Activated naive CD4-positive, alpha-beta T cell (primary cell): ENCODE data around the gene DOK7.

ENCODE experiments used
- DNase-seq, 4 experiments: peaks; one replicate each; lab custom pipeline; 2025; lab: John Stamatoyannopoulos, UW

Gene DOK7

GRCh38 chr4:3487861-3488260, 24.8 kb downstream of the DOK7 start:
- no peak for DNase-seq

GRCh38 chr4:3488820-3489219, 25.7 kb downstream of the DOK7 start:
- no peak for DNase-seq

GRCh38 chr4:3489451-3489962, 26.4 kb downstream of the DOK7 start:
- DNase-seq, result no peak

- no peak for DNase-seq
Measured at GRCh38 chr4:3491681-3492405, 28.7 kb downstream of the DOK7 start.

GRCh38 chr4:3492741-3493719, 29.9 kb downstream of the DOK7 start:
- DNase-seq, result no peak

- no peak for DNase-seq
Measured at GRCh38 chr4:3493720-3494461, 30.8 kb downstream of the DOK7 start.

GRCh38 chr4:3494462-3494871, 31.4 kb downstream of the DOK7 start:
- DNase-seq, result no peak

GRCh38 chr4:3495204-3495975, 32.3 kb downstream of the DOK7 start:
- no peak for DNase-seq

GRCh38 chr4:3496021-3496420, 32.9 kb downstream of the DOK7 start:
- no peak for DNase-seq

GRCh38 chr4:3497095-3497494, 34.0 kb downstream of the DOK7 start:
- no peak for DNase-seq

GRCh38 chr4:3497523-3498389, 34.6 kb downstream of the DOK7 start:
- DNase-seq, result no peak

GRCh38 chr4:3498407-3498806, 35.3 kb downstream of the DOK7 start:
- no peak for DNase-seq

- no peak for DNase-seq
Measured at GRCh38 chr4:3498901-3499510, 35.9 kb downstream of the DOK7 start.

- DNase-seq, result no peak
Measured at GRCh38 chr4:3499710-3500109, 36.6 kb downstream of the DOK7 start.

- DNase-seq, result no peak
Measured at GRCh38 chr4:3500111-3500510, 37.0 kb downstream of the DOK7 start.

- DNase-seq, result no peak
Measured at GRCh38 chr4:3500634-3501101, 37.6 kb downstream of the DOK7 start.

- no peak for DNase-seq
Measured at GRCh38 chr4:3501126-3501824, 38.2 kb downstream of the DOK7 start.

GRCh38 chr4:3501825-3502425, 38.8 kb downstream of the DOK7 start:
- no peak for DNase-seq
